ENCODE measurements around the gene NTRK1.

DNA sequence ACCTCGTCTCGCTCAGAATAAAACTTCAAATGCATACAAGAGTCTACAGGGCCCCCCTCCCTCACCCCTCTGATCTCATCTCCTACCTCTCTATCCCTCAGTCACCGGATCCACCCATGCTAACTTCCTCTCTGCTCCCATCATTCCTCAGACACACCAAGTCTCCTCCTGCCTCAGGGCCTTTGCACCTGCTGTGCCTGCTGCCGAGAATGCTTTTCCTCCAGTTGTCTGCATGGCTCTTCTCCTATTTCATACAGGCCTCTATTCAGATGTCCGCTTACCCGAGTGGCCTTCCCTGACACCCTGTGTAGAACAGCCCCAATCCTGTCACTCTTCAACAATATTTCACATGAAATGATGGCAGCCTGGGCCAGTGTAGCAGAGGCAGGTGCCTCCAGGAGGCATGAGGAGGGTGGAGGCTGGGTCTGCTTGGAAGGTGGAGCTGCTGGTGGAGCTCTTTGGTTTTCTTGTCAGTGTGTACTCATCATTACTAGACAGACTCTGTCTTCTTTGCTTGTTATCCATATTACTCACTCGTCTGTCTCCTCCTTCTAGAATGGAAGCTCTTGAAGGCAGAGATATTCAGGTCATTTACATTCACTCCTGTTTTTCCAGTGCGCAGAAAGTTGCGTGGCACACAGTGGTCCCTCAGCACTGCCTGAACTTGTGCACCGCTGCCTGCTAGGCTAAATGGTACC, 48.2 kb upstream of the NTRK1 start:
- TF ChIP-seq, protein P1, sequence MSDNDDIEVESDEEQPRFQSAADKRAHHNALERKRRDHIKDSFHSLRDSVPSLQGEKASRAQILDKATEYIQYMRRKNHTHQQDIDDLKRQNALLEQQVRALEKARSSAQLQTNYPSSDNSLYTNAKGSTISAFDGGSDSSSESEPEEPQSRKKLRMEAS (IDR thresholded peaks at IDR 0.05; ENCODE audit: low read depth, low read length) = no peak
- no peak for TF ChIP-seq CTCF (IDR thresholded peaks at IDR 0.05; ENCODE audit: low read depth, low read length)
- TF ChIP-seq POLR2A (IDR thresholded peaks at IDR 0.05; ENCODE audit: extremely low read depth, insufficient read length) = no peak
- no peak for TF ChIP-seq MYC (IDR thresholded peaks at IDR 0.05; ENCODE audit: low read depth, low read length)
